ENCODE measurements around the gene AOPEP.

DNA sequence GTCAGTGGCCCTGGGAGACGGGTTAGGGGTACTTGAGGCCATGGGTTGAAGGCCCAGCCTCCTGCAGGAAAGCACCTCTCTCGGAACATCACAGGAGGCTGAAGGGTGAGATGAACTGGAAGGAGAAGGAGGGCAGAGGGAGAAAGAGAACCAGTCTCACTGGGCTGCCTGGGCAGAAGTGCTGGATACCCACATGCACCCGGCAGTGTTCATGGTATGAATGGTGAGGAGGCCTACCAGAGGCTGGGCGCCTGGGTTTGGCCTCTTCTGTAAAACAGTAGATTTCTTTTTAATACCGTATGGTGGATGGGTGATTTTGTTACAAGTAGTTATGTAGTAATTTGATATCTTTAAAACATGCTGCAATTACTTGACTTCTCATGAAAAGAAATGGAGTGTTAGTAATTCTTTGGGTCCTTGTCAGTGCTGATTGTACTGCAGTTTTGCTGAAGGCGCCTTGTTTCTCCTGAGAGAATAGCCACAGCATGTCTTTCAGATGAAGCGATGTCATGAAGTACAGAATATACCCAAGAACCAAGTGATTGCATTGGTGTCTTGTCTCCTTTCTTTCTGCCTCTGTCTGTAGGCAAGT, 332.4 kb downstream of the AOPEP start:
- TF ChIP-seq, protein P1, sequence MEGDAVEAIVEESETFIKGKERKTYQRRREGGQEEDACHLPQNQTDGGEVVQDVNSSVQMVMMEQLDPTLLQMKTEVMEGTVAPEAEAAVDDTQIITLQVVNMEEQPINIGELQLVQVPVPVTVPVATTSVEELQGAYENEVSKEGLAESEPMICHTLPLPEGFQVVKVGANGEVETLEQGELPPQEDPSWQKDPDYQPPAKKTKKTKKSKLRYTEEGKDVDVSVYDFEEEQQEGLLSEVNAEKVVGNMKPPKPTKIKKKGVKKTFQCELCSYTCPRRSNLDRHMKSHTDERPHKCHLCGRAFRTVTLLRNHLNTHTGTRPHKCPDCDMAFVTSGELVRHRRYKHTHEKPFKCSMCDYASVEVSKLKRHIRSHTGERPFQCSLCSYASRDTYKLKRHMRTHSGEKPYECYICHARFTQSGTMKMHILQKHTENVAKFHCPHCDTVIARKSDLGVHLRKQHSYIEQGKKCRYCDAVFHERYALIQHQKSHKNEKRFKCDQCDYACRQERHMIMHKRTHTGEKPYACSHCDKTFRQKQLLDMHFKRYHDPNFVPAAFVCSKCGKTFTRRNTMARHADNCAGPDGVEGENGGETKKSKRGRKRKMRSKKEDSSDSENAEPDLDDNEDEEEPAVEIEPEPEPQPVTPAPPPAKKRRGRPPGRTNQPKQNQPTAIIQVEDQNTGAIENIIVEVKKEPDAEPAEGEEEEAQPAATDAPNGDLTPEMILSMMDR (IDR thresholded peaks at IDR 0.05), result no peak
- no peak for TF ChIP-seq POLR2A (IDR thresholded peaks at IDR 0.05)

All from sigmoid colon (tissue), 3 donors.